Activated T-helper 17 cell treated with anti-CD3 and anti-CD28 coated beads, Interleukin-2, amount 50 U/mL, for 72 hours (primary cell): ENCODE results near the gene CHMP6. TPM values are rescaled to one million over a fixed set of nuclear protein-coding genes. Genes with fewer than 3 reads are reported as not detected.

Experiments
- ATAC-seq: fragments of 150-1000 bp; cut with Tn5 transposase; replicated peaks from 2 replicates; pipeline ENCODE4 v1.10.0; 2021; ENCODE audit warnings: mild to moderate bottlenecking, moderate library complexity
- H3K27ac Mint-ChIP-seq: one replicate; pipeline ENCODE4 v1.8.0; 2022; ENCODE audit warnings: mixed read lengths
- H3K27me3 Mint-ChIP-seq: one replicate; pipeline ENCODE4 v1.8.0; 2022; ENCODE audit warnings: mixed read lengths
- H3K36me3 Mint-ChIP-seq: one replicate; pipeline ENCODE4 v1.8.0; 2022; ENCODE audit warnings: low read depth, mild to moderate bottlenecking, mixed read lengths
- H3K4me1 Mint-ChIP-seq: one replicate; pipeline ENCODE4 v1.8.0; 2022; ENCODE audit warnings: mixed read lengths
- H3K4me3 Mint-ChIP-seq: one replicate; pipeline ENCODE4 v1.8.0; 2022; ENCODE audit warnings: mild to moderate bottlenecking, mixed read lengths
- H3K9me3 Mint-ChIP-seq: one replicate; pipeline ENCODE4 v1.8.0; 2022; ENCODE audit warnings: mixed read lengths
- total RNA-seq, 2 donors: library from RNA; stranded (reverse); gene quantifications; one replicate each; pipeline ENCODE4 v1.2.3, GENCODE V29; 2022

Gene CHMP6
- total RNA-seq, 2 donors from 2014 or later = 17.2 to 19.8 TPM

GRCh38 chr17:81018044-81018802, 26.6 kb downstream of the CHMP6 start:
- peak overlapping the region; percentile 95 for H3K27ac Mint-ChIP-seq
- H3K9me3 Mint-ChIP-seq = no peaks in the 10 kb centered on the region
- peak; percentile 94 for ATAC-seq

DNA sequence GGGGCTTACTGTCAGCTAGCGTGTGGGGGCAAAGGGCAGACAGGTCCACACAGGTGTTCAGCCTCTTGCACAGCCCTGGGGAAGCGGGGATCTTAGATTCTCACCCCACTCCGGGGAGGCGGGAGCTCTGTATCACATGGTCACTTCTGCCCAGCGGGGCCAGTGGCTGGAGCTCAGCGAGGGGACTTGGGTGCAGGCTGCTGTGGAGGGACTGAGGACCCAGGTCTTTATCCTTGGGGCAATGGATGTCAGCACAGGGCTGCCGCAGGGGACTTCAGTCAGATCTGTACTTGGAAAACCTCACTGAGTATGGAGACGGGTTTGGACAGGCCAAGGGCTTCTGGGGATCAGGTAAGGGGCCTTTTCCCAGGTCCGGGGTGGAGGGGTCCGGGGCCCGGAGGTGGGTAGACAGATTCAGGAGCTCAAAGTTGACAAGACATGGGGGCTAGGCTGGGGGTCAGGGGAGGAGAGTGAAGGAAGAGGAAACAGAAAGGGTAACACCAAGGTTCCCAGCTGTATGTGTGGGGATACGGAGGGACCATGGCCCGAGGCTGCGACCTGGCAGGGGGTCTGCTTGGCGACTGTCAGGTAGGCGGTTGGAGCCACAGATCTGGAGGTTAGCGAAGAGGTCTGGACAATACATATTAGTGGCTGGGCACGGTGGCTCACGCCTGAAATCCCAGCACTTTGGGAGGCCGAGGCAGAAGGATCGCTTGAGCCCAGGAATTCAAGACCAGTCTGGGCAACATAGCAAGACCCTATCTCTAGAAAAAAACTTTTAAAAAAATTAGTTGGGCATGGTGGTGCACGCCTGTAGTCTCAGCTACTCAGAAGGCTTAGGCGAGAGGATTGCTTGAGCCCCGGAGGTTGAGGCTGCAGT, 28.2 kb downstream of the CHMP6 start:
- ATAC-seq = no peak
- H3K27me3 Mint-ChIP-seq = no peaks in the 10 kb centered on the region
- H3K36me3 Mint-ChIP-seq = no peaks in the 10 kb centered on the region
- no peak overlapping the region for H3K27ac Mint-ChIP-seq
- no peak overlapping the region for H3K4me3 Mint-ChIP-seq
- peaks cover 16% of the 10 kb centered on the region for H3K4me1 Mint-ChIP-seq
- no peaks in the 10 kb centered on the region for H3K9me3 Mint-ChIP-seq

More at GRCh38 chr17:81018044-81018802, 26.6 kb downstream of the CHMP6 start:
- H3K36me3 Mint-ChIP-seq = no peaks in the 10 kb centered on the region
- H3K4me3 Mint-ChIP-seq = peak overlapping the region; percentile 92
- H3K4me1 Mint-ChIP-seq = peaks cover 10% of the 10 kb centered on the region
- H3K27me3 Mint-ChIP-seq = no peaks in the 10 kb centered on the region

- H3K27ac Mint-ChIP-seq = no peak overlapping the region
- H3K9me3 Mint-ChIP-seq = no peaks in the 10 kb centered on the region
- H3K27me3 Mint-ChIP-seq = no peaks in the 10 kb centered on the region
- peaks cover 16% of the 10 kb centered on the region for H3K4me1 Mint-ChIP-seq
- ATAC-seq = no peak
- no peaks in the 10 kb centered on the region for H3K36me3 Mint-ChIP-seq
- no peak overlapping the region for H3K4me3 Mint-ChIP-seq
These were observed 28.8 kb downstream of the CHMP6 start for GRCh38 chr17:81020443-81020766.

- ATAC-seq = no peak
- H3K9me3 Mint-ChIP-seq = no peaks in the 10 kb centered on the region
- peaks cover 16% of the 10 kb centered on the region for H3K4me1 Mint-ChIP-seq
- H3K27ac Mint-ChIP-seq = no peak overlapping the region
- no peaks in the 10 kb centered on the region for H3K36me3 Mint-ChIP-seq
- H3K27me3 Mint-ChIP-seq = no peaks in the 10 kb centered on the region
- no peak overlapping the region for H3K4me3 Mint-ChIP-seq
These were observed 29.3 kb downstream of the CHMP6 start for GRCh38 chr17:81020767-81021497.

- Mint-ChIP-seq H3K4me3 (no peak overlapping the region), H3K27me3 (peaks cover 4% of the 10 kb centered on the region), H3K4me1 (peaks cover 16% of the 10 kb centered on the region), H3K9me3 (no peaks in the 10 kb centered on the region), H3K27ac (no peak overlapping the region), H3K36me3 (no peaks in the 10 kb centered on the region)
- ATAC-seq = no peak
These were observed 30.1 kb downstream of the CHMP6 start for GRCh38 chr17:81021531-81022343.

DNA sequence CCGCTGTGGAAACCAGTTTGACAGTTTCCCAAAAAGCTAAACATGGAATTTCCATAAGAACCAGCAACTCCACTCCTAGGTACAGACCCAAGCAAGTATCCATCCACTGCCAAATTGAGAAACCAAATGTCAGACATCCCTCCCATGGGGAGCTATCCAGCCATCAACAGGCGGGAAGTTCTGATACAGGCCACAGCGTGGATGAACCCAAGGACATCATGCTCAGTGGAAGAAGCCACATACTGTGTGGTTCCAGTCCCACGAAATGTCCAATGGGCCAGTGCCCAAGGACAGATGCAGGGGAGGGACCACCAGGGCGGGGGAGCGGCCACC, 30.7 kb downstream of the CHMP6 start:
- peaks cover 8% of the 10 kb centered on the region for H3K27me3 Mint-ChIP-seq
- H3K9me3 Mint-ChIP-seq = no peaks in the 10 kb centered on the region
- ATAC-seq = no peak
- H3K27ac Mint-ChIP-seq = no peak overlapping the region
- H3K36me3 Mint-ChIP-seq = no peaks in the 10 kb centered on the region
- H3K4me1 Mint-ChIP-seq = peaks cover 16% of the 10 kb centered on the region
- no peak overlapping the region for H3K4me3 Mint-ChIP-seq

DNA sequence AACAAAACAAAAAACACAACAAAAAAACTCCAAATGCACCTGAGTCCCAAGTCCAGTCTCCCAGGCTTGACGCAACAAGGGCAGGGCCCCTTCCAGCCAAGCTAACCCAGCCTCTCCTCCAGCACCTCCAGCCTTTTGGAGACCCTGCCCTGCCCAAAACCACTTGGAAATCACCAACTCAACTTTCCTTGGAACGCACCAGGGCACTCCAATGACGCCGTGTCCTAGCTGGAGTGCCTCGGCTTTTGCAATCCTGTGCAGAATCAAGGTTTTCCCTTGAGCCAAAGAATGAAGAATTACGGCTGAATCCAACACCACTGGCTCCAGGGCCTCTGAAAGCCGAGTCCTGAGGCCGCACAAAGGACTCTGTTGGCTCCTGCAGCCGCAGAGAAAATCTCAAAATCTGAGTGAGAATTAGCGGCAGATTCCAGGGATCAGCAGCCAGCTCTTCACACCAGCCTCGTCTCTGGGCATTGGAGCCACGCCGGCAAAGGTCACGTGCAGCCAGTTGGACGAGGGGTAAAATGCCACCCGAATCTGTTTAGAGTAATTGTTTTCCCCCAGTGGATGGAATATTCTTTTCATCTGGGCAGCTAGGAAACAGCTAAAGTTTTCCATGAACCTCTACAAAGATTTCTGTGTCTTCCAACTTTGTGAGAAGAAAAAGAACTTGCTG, 33.6 kb downstream of the CHMP6 start:
- Mint-ChIP-seq H3K27ac (no peak overlapping the region), H3K4me3 (no peak overlapping the region), H3K9me3 (no peaks in the 10 kb centered on the region), H3K4me1 (peaks cover 5% of the 10 kb centered on the region), H3K36me3 (no peaks in the 10 kb centered on the region), H3K27me3 (peaks cover 8% of the 10 kb centered on the region)
- no peak for ATAC-seq

- ATAC-seq = no peak
- Mint-ChIP-seq H3K4me1 (peaks cover 5% of the 10 kb centered on the region), H3K9me3 (no peaks in the 10 kb centered on the region), H3K36me3 (no peaks in the 10 kb centered on the region), H3K27ac (no peak overlapping the region), H3K4me3 (no peak overlapping the region), H3K27me3 (peaks cover 8% of the 10 kb centered on the region)
These were observed 34.1 kb downstream of the CHMP6 start for GRCh38 chr17:81025741-81026129.

GRCh38 chr17:81026266-81027036, 34.8 kb downstream of the CHMP6 start:
- ATAC-seq = no peak
- H3K4me1 Mint-ChIP-seq = peaks cover 5% of the 10 kb centered on the region
- H3K27me3 Mint-ChIP-seq = peaks cover 8% of the 10 kb centered on the region
- H3K4me3 Mint-ChIP-seq = no peak overlapping the region
- no peaks in the 10 kb centered on the region for H3K36me3 Mint-ChIP-seq
- no peak overlapping the region for H3K27ac Mint-ChIP-seq
- H3K9me3 Mint-ChIP-seq = no peaks in the 10 kb centered on the region

DNA sequence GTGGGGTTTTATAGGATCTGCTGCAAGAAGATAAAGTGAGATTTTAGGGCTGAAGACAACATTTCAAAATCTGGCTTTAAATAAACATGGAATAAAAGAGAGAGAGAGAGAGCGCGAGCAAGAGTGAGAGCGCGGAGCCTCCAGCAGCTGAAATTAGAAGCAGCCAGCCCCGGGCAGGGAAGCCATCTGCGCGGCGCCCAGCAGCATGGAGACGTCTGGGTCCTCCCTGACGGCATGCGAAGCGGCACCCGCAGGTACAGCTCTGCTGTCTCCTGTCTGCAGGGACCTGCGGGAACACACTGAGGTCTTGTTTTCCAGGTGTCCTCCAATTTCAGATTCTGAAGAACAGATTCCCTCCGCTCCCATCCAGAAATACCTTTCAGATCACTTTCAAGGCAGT, 35.4 kb downstream of the CHMP6 start:
- Mint-ChIP-seq H3K27me3 (peaks cover 8% of the 10 kb centered on the region), H3K36me3 (no peaks in the 10 kb centered on the region), H3K9me3 (no peaks in the 10 kb centered on the region), H3K4me1 (peaks cover 5% of the 10 kb centered on the region), H3K27ac (no peak overlapping the region), H3K4me3 (no peak overlapping the region)
- no peak for ATAC-seq

GRCh38 chr17:81027591-81028505, 36.2 kb downstream of the CHMP6 start:
- Mint-ChIP-seq H3K36me3 (no peaks in the 10 kb centered on the region), H3K27me3 (peaks cover 8% of the 10 kb centered on the region)
- peak; percentile 20 for ATAC-seq

DNA sequence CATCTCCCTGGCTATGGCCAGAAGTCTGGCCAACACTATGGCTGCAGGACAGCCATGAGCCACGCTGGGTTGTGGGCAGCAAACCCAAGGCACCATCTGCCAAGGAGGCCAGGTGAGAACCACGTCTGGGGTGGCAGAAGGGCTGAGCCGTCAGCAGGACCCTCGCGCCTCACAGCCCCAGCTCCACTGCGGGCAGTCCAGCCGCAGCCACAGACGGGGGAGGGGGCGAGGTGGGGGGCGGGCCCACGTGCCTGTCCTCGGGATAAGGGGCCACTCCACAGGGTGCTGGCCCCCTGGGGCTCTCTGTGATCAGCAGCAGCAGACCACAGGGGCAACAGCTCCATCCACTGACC, 36.8 kb downstream of the CHMP6 start:
- Mint-ChIP-seq H3K27me3 (peaks cover 12% of the 10 kb centered on the region), H3K4me3 (no peak overlapping the region), H3K9me3 (no peaks in the 10 kb centered on the region), H3K36me3 (no peaks in the 10 kb centered on the region), H3K4me1 (peaks cover 5% of the 10 kb centered on the region), H3K27ac (no peak overlapping the region)
- no peak for ATAC-seq

More at GRCh38 chr17:81027591-81028505, 36.2 kb downstream of the CHMP6 start:
- H3K9me3 Mint-ChIP-seq = no peaks in the 10 kb centered on the region
- peaks cover 5% of the 10 kb centered on the region for H3K4me1 Mint-ChIP-seq
- no peak overlapping the region for H3K27ac Mint-ChIP-seq
- H3K4me3 Mint-ChIP-seq = no peak overlapping the region
